ENCODE results near the gene IRAK1.
A peak's percentile ranks its signal among the peaks of the same experiment; 100 is the strongest.
"Not testable (repeated sequence)": the region's sequence is repeated elsewhere in the genome, so short reads cannot be mapped to it uniquely, and the experiment has no call there.

Gene IRAK1

DNA sequence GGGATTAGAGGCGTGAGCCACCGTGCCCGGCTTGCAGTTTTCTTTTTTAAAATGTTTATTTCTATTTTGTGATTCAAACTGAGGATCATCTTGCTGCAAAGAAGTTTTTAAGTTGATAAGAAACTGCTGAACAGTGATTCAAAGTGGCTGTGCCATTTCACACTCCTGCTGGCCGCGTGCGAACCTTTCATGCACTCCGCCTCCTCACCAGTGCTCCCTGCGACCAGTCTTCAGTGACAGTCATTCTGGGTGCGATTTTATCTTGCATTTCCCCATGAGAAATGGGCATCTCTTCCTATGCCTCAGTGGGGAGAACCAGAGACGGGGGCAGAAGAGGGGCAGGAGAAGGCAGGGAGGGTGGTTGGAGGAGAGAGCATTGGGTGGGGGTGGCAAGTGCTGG lies 25.7 kb downstream of the IRAK1 start:
- no peak for DNase-seq

DNA sequence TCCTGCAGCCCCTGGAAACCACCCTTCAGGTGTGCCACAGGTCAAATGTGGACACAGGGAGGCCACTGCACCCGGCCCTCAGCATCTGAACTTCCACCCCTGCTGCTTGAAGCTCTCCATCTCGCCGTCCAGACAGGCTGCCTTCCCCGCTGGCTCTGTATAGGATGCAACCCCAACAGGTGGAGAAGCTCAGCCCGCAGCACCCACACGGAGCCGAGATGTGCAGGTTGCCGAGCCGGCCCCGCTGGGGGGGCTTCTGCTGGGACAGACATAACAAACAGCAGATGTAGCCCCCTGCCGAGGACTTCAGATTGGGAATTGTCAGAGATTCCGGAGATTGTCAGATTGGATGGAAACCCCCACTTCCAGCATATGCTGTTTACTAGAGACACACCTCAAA lies 26.6 kb downstream of the IRAK1 start:
- DNase-seq: peak; percentile 30

DNA sequence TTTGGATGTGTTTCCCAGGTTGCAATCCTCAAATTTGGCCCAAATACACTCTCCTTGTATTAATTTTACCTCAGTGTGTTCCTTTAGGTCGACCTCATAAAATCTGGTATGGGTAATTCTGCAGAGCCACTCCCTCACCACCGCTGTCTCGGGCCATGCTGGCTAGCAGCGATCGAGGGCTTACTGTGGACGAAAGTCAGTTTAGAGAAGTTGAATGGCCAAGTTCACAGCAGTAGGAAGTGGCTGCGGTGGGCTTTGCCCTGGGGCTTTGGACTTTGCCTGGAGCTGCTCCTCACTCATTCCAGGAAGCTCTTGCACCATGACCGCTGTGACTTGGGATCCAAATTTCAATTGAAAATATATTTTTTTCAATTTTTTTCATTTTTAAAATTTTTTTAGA lies 27.5 kb downstream of the IRAK1 start:
- no peak for DNase-seq

DNA sequence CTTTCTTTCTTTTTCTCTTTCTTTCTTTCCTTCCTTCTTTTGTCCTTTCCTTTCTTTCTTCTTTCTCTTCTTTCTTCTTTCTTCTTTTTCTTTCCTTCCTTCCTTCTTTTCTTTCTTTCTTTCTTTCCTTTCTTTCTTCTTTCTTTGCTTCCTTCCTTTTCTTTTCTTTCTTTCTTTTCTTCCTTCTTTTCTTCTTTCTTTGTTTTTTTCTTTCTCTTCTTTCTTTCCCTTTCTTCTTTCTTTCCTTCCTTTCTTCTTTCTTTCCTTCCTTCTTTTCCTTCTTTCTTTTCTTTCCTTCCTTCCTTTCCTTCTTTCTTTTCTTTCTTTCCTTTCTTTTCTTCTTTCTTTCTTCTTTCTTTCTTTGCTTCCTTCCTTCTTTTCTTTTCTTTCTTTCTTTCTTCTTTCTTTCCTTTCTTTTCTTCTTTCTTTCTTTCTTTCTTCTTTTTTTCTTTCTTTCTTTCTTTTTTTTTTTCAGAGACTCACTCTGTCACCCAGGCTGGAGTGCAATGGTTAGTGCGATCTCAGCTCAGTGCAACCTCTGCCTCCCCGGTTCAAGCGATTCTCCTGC lies 28.6 kb downstream of the IRAK1 start:
- DNase-seq: no peak

DNA sequence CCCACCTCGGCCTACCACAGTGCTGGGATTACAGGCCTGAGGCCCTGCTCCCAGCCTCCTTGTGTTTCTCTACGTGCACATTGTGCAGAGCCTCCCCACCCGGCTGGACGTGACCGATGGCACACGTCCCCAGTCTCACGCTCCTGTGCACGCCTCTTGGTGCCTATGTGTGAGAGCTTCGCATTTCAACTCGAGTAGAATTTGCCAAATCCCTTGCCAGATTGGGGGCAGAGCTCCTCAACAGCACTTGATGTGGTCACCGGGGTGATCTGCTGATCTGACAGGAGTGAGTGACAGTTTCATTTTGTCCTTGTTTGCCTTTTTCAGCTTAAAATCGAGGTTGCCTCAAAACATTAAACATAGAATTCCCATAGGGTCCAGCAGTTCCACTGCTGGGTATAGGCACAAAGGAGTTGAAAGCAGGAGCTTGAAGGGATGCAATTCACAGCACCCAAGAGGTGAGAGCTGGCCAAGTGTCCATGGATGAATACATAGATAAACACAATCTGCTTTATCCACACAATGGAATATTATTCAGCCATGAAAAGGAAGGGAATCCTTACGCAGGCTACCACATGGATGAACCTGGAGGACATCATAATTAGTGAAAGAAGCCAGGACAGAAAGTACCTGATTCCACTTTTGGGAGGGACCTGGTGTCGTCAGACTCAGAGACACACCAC lies 29.6 kb downstream of the IRAK1 start:
- no peak for DNase-seq

DNA sequence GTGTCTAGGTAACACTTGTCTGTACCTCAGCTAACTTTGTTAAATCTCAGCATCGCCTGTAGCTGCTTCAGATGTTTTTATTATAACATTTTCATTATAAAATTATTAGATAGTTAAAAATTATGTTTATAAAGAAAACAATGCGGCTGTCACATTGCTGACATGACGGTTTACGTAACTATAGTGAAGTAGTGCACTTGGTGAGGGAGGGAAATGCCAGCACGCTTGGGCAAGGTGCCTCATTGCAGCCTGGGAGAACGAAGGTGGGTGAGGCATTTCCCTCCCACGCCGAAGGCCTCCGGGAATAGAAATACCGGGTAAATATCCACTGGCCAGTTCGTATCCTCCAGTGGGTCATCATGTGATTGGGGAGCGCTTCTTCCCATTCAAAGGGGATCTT lies 31.2 kb downstream of the IRAK1 start:
- DNase-seq: no peak

DNA sequence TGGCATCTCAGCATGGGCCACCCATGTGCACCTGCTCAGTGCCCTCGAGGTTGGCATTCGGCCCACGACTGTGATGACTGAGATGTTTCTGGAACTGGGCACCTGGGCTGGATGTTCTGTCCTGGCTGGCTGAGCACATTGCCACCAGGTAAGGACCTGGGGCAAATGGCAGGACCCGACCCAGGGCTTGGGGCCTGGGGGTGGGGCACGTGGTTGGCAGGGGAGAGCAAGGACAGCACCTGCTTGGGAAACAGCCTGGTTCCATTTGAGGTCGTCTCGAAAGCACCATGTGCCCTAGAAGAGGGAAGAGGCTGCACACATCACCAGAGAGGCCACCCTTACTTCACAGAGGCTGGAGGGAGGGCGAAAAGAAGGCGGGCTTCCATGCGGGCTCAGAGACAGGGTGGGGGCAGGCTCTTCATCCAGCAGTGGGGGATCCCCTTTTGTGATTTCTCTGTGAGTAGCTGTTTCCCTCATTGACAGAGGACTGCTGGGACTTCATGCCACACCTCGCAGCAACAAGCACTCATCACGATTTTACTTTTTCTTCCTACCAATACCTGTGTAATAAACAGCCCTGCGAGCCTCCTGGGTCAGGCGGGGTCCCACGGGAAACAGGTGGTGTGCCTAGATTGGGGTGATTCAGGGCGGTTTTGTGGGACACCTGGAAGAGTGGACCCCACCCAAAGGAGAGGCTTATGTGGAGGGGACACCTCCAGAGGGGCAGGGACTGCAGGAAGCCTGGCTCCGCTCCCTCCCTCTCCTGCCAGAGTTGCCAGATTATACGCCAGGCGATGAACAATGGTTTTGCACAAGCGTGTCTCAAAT lies 35.1 kb downstream of the IRAK1 start:
- no peak for DNase-seq

- no peak for DNase-seq
Observed at GRCh38 chrX:153983321-153983801, 36.3 kb downstream of the IRAK1 start.

- DNase-seq: no peak
Observed at GRCh38 chrX:153981771-153982533, 37.8 kb downstream of the IRAK1 start.

DNA sequence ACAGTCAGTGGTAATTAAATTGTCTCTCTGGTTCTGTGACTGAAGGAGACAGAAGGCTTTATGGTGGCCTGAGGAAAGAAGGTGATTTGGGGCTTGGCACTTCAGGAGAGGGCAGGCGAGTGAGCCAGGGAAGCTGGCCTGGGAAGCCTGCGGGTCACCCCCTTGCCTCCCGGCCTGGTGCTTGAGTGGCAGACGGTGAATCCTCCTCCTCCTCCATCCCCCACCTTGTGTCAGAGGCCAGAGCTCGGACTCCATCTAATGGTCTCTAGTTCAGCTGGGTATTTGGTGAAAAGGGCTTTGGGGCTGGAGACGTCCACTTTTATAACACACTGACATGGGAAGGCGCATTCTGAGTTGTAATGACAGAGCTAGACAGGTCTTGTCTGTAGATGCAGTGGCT lies 38.5 kb downstream of the IRAK1 start:
- no peak for DNase-seq

GRCh38 chrX:153980394-153980793 lies 39.3 kb downstream of the IRAK1 start:
- not testable (repeated sequence) for DNase-seq

GRCh38 chrX:153974726-153975286 lies 44.9 kb downstream of the IRAK1 start:
- peak; percentile 25 for DNase-seq

DNA sequence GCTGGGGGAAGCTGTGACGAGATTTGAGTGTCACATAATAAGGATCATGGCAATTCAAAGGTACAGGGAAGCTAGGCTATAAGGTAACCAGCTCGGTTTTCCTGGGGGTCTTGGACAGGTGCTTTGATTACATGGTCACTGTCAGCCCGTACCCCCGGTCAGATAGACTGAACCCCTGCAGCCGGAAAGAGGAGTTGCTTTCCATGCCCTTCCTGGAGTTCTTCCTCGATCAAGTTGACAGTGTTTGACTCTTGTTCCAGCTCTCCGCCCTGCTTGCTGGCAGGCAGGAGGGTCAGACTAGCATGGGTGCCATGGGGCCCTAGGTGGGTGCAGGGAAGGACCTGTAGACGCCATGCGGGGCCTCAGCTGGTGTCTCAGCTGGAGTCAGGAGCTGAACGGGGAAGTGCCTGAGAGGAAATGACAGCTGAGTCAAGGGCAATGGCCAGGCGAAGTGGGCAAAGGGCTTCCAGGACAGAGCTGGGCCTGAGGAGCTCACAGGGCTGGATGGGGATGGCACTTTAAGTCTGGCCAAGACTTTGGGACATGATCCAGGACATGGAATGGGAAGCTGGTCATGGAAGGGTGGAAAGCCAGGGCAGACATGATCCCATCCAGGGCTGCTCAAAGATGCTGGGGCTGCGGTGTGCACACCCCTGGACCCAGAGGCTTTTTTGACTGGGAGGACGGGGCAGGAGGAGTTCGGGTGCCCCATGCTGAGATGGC lies 45.5 kb downstream of the IRAK1 start:
- DNase-seq: peak; percentile 50

GRCh38 chrX:153973127-153974002 lies 46.3 kb downstream of the IRAK1 start:
- DNase-seq: peak; percentile 88

DNA sequence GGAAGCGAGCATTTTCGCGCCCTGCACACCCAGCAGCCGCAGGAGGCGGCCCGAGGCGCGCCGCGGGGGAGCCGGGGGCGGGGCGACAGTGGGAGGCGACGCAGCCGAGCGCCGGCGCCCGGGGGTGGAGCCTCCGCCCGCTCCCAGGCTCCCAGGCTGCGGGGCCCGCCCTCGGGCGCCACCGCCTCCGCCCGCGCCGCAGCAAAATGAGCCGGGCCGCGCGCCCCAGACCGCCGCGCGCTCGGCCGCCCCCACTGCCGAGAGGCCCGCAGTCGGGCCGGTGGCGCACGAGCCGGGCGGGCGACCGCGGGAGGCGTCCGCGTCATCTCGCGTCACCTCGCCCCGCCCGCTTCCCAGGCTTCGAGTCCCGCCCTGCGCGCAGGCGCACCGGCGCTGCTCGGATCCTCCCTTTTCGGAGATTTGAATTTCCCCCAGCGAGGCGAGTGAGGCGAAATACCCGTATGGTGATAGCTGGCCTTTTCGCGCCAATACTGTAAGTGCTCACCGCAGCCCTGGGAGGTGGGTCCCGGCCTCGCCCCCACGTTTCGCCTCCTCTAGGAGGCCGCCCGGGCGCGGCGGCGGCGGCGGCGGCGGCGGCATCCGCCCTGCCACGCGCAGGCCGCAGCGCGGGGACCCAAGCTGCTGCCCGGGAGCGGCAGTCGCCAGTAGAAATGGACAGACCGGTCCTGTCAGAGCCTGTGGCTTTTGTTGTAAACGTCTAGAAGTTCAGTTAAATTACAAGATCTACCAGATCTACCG lies 47.2 kb downstream of the IRAK1 start, which contains the start of gene TMEM187:
TSS of gene TMEM187 (plus strand) at position 387 of the 759 bp plus-strand sequence. CDS start 9,309 bp downstream, outside the sequence.
- DNase-seq: peak; percentile 96

DNA sequence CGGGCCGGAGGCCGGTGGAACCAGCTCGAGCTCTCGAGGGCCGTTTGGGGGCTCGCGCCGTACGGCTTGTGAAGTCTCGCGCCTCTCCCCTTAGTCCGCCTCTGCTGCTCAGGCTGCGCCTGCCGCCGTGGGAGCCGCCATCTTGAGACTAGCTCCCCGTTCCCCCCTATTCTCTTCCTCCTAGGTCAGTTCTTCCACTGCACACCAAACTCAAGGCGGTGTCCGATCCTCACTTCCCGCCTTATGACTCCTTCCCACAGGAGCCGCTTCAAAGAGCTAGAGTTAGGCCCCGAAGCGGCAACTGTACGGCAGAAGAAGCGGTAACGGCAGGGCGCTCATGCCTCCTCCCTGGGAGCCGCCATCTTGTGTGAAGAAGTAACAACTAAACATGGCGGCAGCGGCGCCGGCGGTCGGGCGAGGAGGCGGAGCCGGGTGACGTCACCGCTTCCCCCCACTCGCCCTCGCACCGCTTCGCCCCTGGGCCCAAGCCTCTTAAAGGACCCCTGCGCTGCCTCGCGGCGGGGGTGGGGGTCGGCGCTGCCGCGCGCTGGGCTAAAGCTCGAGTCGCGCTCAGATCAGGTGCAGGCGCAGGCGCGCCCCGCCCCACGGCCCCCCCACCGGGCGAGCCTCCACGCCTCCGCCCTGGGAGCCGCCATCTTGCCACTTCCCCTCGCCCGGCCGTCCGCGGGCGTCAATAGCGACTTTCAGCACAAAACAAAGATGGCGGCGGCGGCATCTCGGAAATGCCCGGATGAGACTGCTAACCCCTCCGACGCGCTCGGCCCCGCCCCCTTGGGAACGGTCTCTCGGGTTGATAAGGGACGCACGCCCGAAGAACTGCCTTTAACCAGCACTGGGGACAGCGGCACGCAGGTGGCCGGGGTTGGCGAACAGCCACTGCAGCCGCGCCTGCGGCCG lies 48.0 kb downstream of the IRAK1 start, which contains the start of gene HCFC1:
TSS of gene HCFC1 (minus strand) at position 369 of the 918 bp plus-strand sequence. CDS start 978 bp downstream, outside the sequence.
- DNase-seq: peak; percentile 97

DNA sequence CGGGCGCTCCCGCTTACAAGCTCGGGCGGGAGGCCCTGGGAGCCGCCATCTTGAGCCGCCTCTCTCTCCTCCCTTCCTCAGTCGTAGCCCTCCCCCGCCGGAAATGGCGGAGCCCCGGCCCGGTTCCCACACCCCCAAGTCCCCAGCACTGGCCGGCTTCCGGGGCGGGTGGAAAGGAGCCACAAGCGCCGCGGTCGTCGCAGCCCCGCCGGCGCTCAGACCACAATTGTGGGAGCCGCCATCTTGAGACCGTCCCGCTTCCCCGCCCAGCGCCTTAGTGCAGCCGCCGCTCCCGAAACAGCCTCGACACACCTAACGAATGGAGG lies 48.6 kb downstream of the IRAK1 start:
- DNase-seq: peak; percentile 85

- peak; percentile 71 for DNase-seq
Observed at GRCh38 chrX:153970357-153971123, 49.2 kb downstream of the IRAK1 start.
